H9 (cell line): ENCODE data around the gene PTPRN2. TPM values are rescaled to one million over a fixed set of nuclear protein-coding genes. Genes with fewer than 3 reads are reported as not detected.

Source experiments
- DNase-seq: peaks from one replicate; pipeline ENCODE4 v3.0.0-alpha.2; 2017
- H2AFZ ChIP-seq: one replicate; pipeline ENCODE4 v1.6.1; 2013; ENCODE audit warnings: mild to moderate bottlenecking, low read length, control low read depth, moderate library complexity
- H2AK5ac ChIP-seq: 2 replicates; pipeline ENCODE4 v1.6.1; 2013; ENCODE audit warnings: low read length, control low read depth, mixed read lengths; ENCODE audit not compliant: insufficient read length
- H2BK120ac ChIP-seq: one replicate; pipeline ENCODE4 v1.6.1; 2013; ENCODE audit warnings: low read depth, mild to moderate bottlenecking, low read length, control low read depth, inconsistent platforms; ENCODE audit not compliant: poor library complexity, severe bottlenecking
- H2BK12ac ChIP-seq: 2 replicates; pipeline ENCODE4 v1.6.1; 2013; ENCODE audit warnings: low read length, control low read depth, mixed read lengths, low read depth; ENCODE audit not compliant: insufficient read length
- H2BK15ac ChIP-seq: 2 replicates; pipeline ENCODE4 v1.6.1; 2013; ENCODE audit warnings: low read depth, low read length, control low read depth
- H2BK20ac ChIP-seq: one replicate; pipeline ENCODE4 v1.6.1; 2013; ENCODE audit warnings: low read depth, mild to moderate bottlenecking, low read length, control low read depth, inconsistent platforms; ENCODE audit not compliant: poor library complexity, severe bottlenecking
- H2BK5ac ChIP-seq: 2 replicates; pipeline ENCODE4 v1.6.1; 2013; ENCODE audit warnings: low read length, control low read depth, mixed read lengths; ENCODE audit not compliant: insufficient read length
- H3K14ac ChIP-seq: 2 replicates; pipeline ENCODE4 v1.6.1; 2013; ENCODE audit warnings: low read length, control low read depth; ENCODE audit not compliant: insufficient read depth
- H3K18ac ChIP-seq: 2 replicates; pipeline ENCODE4 v1.6.1; 2013; ENCODE audit warnings: low read depth, mild to moderate bottlenecking, mixed read lengths, low read length, control low read depth; ENCODE audit not compliant: insufficient read length
- H3K23ac ChIP-seq: 2 replicates; pipeline ENCODE4 v1.6.1; 2013; ENCODE audit warnings: low read length, control low read depth, mixed read lengths, low read depth; ENCODE audit not compliant: insufficient read length
- H3K23me2 ChIP-seq: 2 replicates; pipeline ENCODE4 v1.6.1; 2013; ENCODE audit warnings: low read depth, mild to moderate bottlenecking, mixed read lengths, low read length, control low read depth; ENCODE audit not compliant: insufficient read length, poor library complexity, severe bottlenecking
- H3K27ac ChIP-seq: 2 replicates; pipeline ENCODE4 v1.5.1; 2013; ENCODE audit warnings: low read length, control low read depth, mixed read lengths, low read depth; ENCODE audit not compliant: insufficient read length
- H3K27me3 ChIP-seq: 2 replicates; pipeline ENCODE4 v1.6.1; 2013; ENCODE audit warnings: low read length, control low read depth, inconsistent platforms; ENCODE audit not compliant: insufficient read depth
- H3K4ac ChIP-seq: 2 replicates; pipeline ENCODE4 v1.6.1; 2013; ENCODE audit warnings: low read depth, mild to moderate bottlenecking, control low read depth, inconsistent platforms, low read length, moderate library complexity
- H3K4me1 ChIP-seq: 2 replicates; pipeline ENCODE4 v1.6.1; 2013; ENCODE audit warnings: low read length, control low read depth, inconsistent platforms; ENCODE audit not compliant: insufficient read depth
- H3K4me2 ChIP-seq: 2 replicates; pipeline ENCODE4 v1.6.1; 2013; ENCODE audit warnings: low read length, control low read depth, mixed read lengths; ENCODE audit not compliant: insufficient read length, insufficient read depth
- H3K56ac ChIP-seq: 2 replicates; pipeline ENCODE4 v1.6.1; 2013; ENCODE audit warnings: low read depth, mild to moderate bottlenecking, mixed read lengths, low read length, control low read depth; ENCODE audit not compliant: insufficient read length
- H3K79me1 ChIP-seq: 2 replicates; pipeline ENCODE4 v1.6.1; 2013; ENCODE audit warnings: low read depth, mild to moderate bottlenecking, moderate library complexity, low read length, control low read depth, inconsistent platforms; ENCODE audit not compliant: insufficient read depth, poor library complexity, severe bottlenecking
- H3K79me2 ChIP-seq: 2 replicates; pipeline ENCODE4 v1.6.1; 2013; ENCODE audit warnings: low read length, control low read depth, inconsistent platforms; ENCODE audit not compliant: insufficient read depth
- H3K9ac ChIP-seq: 2 replicates; pipeline ENCODE4 v1.6.1; 2013; ENCODE audit warnings: low read length, control low read depth, mixed read lengths; ENCODE audit not compliant: insufficient read length; ENCODE audit errors: extremely low read depth
- H3K9me3 ChIP-seq: one replicate; pipeline ENCODE4 v1.6.1; 2013; ENCODE audit warnings: low read depth, low read length, inconsistent platforms; ENCODE audit not compliant: control insufficient read depth
- H3T11ph ChIP-seq: one replicate; pipeline ENCODE4 v1.6.1; 2013; ENCODE audit warnings: mild to moderate bottlenecking, low read length, control low read depth, inconsistent platforms
- H4K20me1 ChIP-seq: one replicate; pipeline ENCODE4 v1.6.1; 2013; ENCODE audit not compliant: control insufficient read depth, insufficient read length, insufficient read depth
- H4K5ac ChIP-seq: 2 replicates; pipeline ENCODE4 v1.6.1; 2013; ENCODE audit warnings: low read depth, mild to moderate bottlenecking, mixed read lengths, low read length, control low read depth; ENCODE audit not compliant: insufficient read length
- H4K8ac ChIP-seq: replicated peaks from 2 replicates; pipeline ENCODE4 v1.6.1; 2013; ENCODE audit warnings: low read length, control low read depth, mixed read lengths, low read depth; ENCODE audit not compliant: insufficient read length
- H4K91ac ChIP-seq: 2 replicates; pipeline ENCODE4 v1.6.1; 2013; ENCODE audit warnings: low read depth, mild to moderate bottlenecking, moderate library complexity, mixed read lengths, low read length, control low read depth; ENCODE audit not compliant: insufficient read length
- H3K27ac Mint-ChIP-seq, 3 experiments: 2 replicates in 2 of 3; 3 replicates in 1 of 3; pipeline ENCODE4 v1.8.0; 2020 to 2021; ENCODE audit warnings: mixed read lengths in 3 of 3, mild to moderate bottlenecking in 1 of 3, moderate library complexity in 1 of 3
- H3K27me3 Mint-ChIP-seq: 2 replicates; pipeline ENCODE4 v1.8.0; 2021; ENCODE audit warnings: low read depth, mild to moderate bottlenecking, moderate library complexity, mixed read lengths
- H3K36me3 Mint-ChIP-seq, 3 experiments: 2 replicates in 2 of 3; 3 replicates in 1 of 3; pipeline ENCODE4 v1.8.0; 2020 to 2021; ENCODE audit warnings: low read depth in 3 of 3, mixed read lengths in 3 of 3; ENCODE audit not compliant: insufficient read depth in 1 of 3
- H3K4me1 Mint-ChIP-seq, 2 experiments: 2 replicates each; pipeline ENCODE4 v1.8.0; 2020; ENCODE audit warnings: mixed read lengths in 2 of 2
- H3K4me3 Mint-ChIP-seq, 2 experiments: 2 replicates in 1 of 2; 3 replicates in 1 of 2; pipeline ENCODE4 v1.8.0; 2020 to 2021; ENCODE audit warnings: mild to moderate bottlenecking in 2 of 2, mixed read lengths in 2 of 2, moderate library complexity in 1 of 2
- H3K9me3 Mint-ChIP-seq, 2 experiments: 2 replicates in 1 of 2; 3 replicates in 1 of 2; pipeline ENCODE4 v1.8.0; 2020; ENCODE audit warnings: mild to moderate bottlenecking in 2 of 2, mixed read lengths in 2 of 2, moderate library complexity in 1 of 2
- CTCF ChIP-seq: fragments of 200-600 bp; sonication (generic); conservative IDR thresholded peaks from 3 replicates; pipeline ENCODE4 v1.8.0; 2021; ENCODE audit warnings: antibody characterized with exemption, mild to moderate bottlenecking
- WGBS: extraction: QIAGEN DNeasy Blood & Tissue Kit; methylation state at CpG from one replicate; pipeline ENCODE4 v1.1.7; 2013; ENCODE audit warnings: missing lambda C conversion rate, low lambda C conversion rate, mixed read lengths; ENCODE audit not compliant: insufficient read length; ENCODE audit errors: extremely low coverage; 5-methylcytosine and 5-hydroxymethylcytosine counted together
- total RNA-seq: library from RNA; stranded (reverse); gene quantifications from 2 replicates; pipeline ENCODE4 v1.2.1, GENCODE V29; 2021

The PTPRN2 gene
- total RNA-seq, 1 experiment from 2014 or later = 5.2 TPM

GRCh38 chr7:157937406-157937805, 650.2 kb downstream of the PTPRN2 start:
- Histone ChIP-seq H3K23ac (no peak overlapping the region), H2AK5ac (no peak overlapping the region), H3K27me3 (no peaks in the 10 kb centered on the region), H2AFZ (no peak overlapping the region), H3K4ac (no peak overlapping the region), H2BK15ac (no peak overlapping the region), H3K79me1 (no peaks in the 10 kb centered on the region), H3K4me2 (no peak overlapping the region), H3K4me1 (no peaks in the 10 kb centered on the region), H3K79me2 (no peaks in the 10 kb centered on the region), H2BK120ac (no peak overlapping the region), H3K27ac (no peak overlapping the region), H2BK5ac (no peak overlapping the region), H3K14ac (no peak overlapping the region), H4K8ac (no peak overlapping the region), H4K91ac (no peak overlapping the region), H4K20me1 (no peaks in the 10 kb centered on the region), H2BK12ac (no peak overlapping the region), H3K9ac (no peak overlapping the region), H3K9me3 (no peaks in the 10 kb centered on the region), H3K23me2 (no peaks in the 10 kb centered on the region), H4K5ac (no peak overlapping the region), H3K18ac (no peak overlapping the region), H2BK20ac (no peak overlapping the region), H3T11ph (no peak overlapping the region), H3K56ac (no peak overlapping the region)
- H3K4me1 Mint-ChIP-seq = peaks cover under 1 to 2% of the 10 kb centered on the region in 2 experiments; a peak in 2 of 4 replicates
- no CpG with 5 or more reads among the region's 16 CpGs for WGBS
- peaks cover 28 to 36% of the 10 kb centered on the region in 2 experiments for H3K9me3 Mint-ChIP-seq
- peaks cover 23% of the 10 kb centered on the region for H3K27me3 Mint-ChIP-seq
- no peak for TF ChIP-seq CTCF
- peaks cover 14 to 36% (median 21%) of the 10 kb centered on the region in 3 experiments for H3K36me3 Mint-ChIP-seq
- no peak overlapping the region for H3K4me3 Mint-ChIP-seq
- no peak overlapping the region for H3K27ac Mint-ChIP-seq
- no peak for DNase-seq
